GM23248 (cell line): Measurements from ENCODE around the gene CDKN2B. TPM values are rescaled to one million over a fixed set of nuclear protein-coding genes. Genes with fewer than 3 reads are reported as not detected.

Source experiments
- DNase-seq: peaks from one replicate; pipeline ENCODE4 v3.0.0-alpha.2; 2015
- H2AFZ ChIP-seq: fragments of 200-600 bp; sonication (generic); 2 replicates; pipeline ENCODE4 v1.6.1; 2016; ENCODE audit warnings: antibody characterized with exemption
- H3F3A ChIP-seq: fragments of 200-600 bp; sonication (generic); 2 replicates; pipeline ENCODE4 v1.6.1; 2016; ENCODE audit warnings: mild to moderate bottlenecking, antibody characterized with exemption, mixed run types; ENCODE audit not compliant: insufficient read depth
- H3K27ac ChIP-seq: fragments of 200-600 bp; sonication (generic); 2 replicates; pipeline ENCODE4 v1.5.1; 2016; ENCODE audit warnings: mild to moderate bottlenecking
- H3K27me3 ChIP-seq: fragments of 200-600 bp; sonication (generic); replicated peaks from 2 replicates; pipeline ENCODE4 v1.6.1; 2016; ENCODE audit warnings: mild to moderate bottlenecking; ENCODE audit not compliant: insufficient read depth
- H3K36me3 ChIP-seq: fragments of 200-600 bp; sonication (generic); 2 replicates; pipeline ENCODE4 v1.6.1; 2016; ENCODE audit warnings: low read depth, mild to moderate bottlenecking
- H3K4me1 ChIP-seq: fragments of 200-600 bp; sonication (generic); 2 replicates; pipeline ENCODE4 v1.6.1; 2016; ENCODE audit warnings: mild to moderate bottlenecking; ENCODE audit not compliant: insufficient read depth
- H3K4me2 ChIP-seq: fragments of 200-600 bp; sonication (generic); one replicate; pipeline ENCODE4 v1.6.1; 2016; ENCODE audit warnings: mild to moderate bottlenecking; ENCODE audit not compliant: unreplicated experiment
- H3K4me3 ChIP-seq: fragments of 200-600 bp; sonication (generic); 2 replicates; pipeline ENCODE4 v1.5.1; 2016; ENCODE audit warnings: mild to moderate bottlenecking
- H3K79me2 ChIP-seq: fragments of 200-600 bp; sonication (generic); 2 replicates; pipeline ENCODE4 v1.6.1; 2016; ENCODE audit warnings: mild to moderate bottlenecking; ENCODE audit not compliant: insufficient read depth
- H3K9ac ChIP-seq: fragments of 200-600 bp; sonication (generic); 2 replicates; pipeline ENCODE4 v1.6.1; 2016; ENCODE audit warnings: mild to moderate bottlenecking
- H3K9me2 ChIP-seq: fragments of 200-600 bp; sonication (generic); 2 replicates; pipeline ENCODE4 v1.6.1; 2016; ENCODE audit warnings: mixed run types, mild to moderate bottlenecking, moderate library complexity; ENCODE audit not compliant: insufficient read depth
- H3K9me3 ChIP-seq: fragments of 200-600 bp; sonication (generic); one replicate; pipeline ENCODE4 v1.6.1; 2017; ENCODE audit warnings: low read depth
- H4K20me1 ChIP-seq: fragments of 200-600 bp; sonication (generic); 2 replicates; pipeline ENCODE4 v1.6.0; 2016; ENCODE audit not compliant: insufficient read depth
- EZH2 ChIP-seq: fragments of 200-600 bp; sonication (generic); IDR thresholded peaks from 2 replicates; pipeline ENCODE4 v1.6.1; 2018; ENCODE audit warnings: antibody characterized with exemption, mild to moderate bottlenecking; ENCODE audit not compliant: insufficient read depth, poor library complexity, severe bottlenecking
- EZH2phosphoT487 ChIP-seq: fragments of 200-600 bp; sonication (generic); IDR thresholded peaks from 2 replicates; pipeline ENCODE4 v1.6.1; 2018; ENCODE audit warnings: antibody characterized with exemption, moderate library complexity, mild to moderate bottlenecking, low read depth; ENCODE audit not compliant: insufficient read depth
- WGBS, 2 experiments: methylation state at CpG; one replicate each; pipeline ENCODE4 v1.1.6; 2015 to 2017; ENCODE audit warnings: low lambda C conversion rate in 2 of 2, low coverage in 1 of 2; ENCODE audit errors: missing lambda C conversion rate in 2 of 2; 5-methylcytosine and 5-hydroxymethylcytosine counted together
- in situ Hi-C: fragments of 300-500 bp; cut with MboI; formaldehyde crosslinking; loops from 2 replicates; pipeline ENCODE4 v1.15.0; 2020
- polyA plus RNA-seq: library from polyadenylated mRNA; unstranded; fragments of >200 nt; fragmentation: Nextera tagmentation; extraction: Ambion mirVana; gene quantifications from 2 replicates; pipeline ENCODE4 v1.2.1, GENCODE V29; 2016
- total RNA-seq: library from RNA; depleted of rRNA; stranded (reverse); fragments of >200 nt; shearing (Covaris generic); gene quantifications from 2 replicates; pipeline ENCODE4 v1.2.3, GENCODE V29; 2014

Gene CDKN2B
- total and polyA plus RNA-seq, 2 experiments from 2014 or later = 6.7 to 10.6 TPM

- Histone ChIP-seq H3K9ac (no peak overlapping the region), H2AFZ (peak overlapping the region; percentile 84), H3K27me3 (no peaks in the 10 kb centered on the region), H3K9me3 (no peaks in the 10 kb centered on the region), H3K79me2 (peaks cover 38% of the 10 kb centered on the region), H3K4me2 (peak overlapping the region; percentile 75), H4K20me1 (no peaks in the 10 kb centered on the region), H3K9me2 (no peaks in the 10 kb centered on the region), H3K4me3 (peak overlapping the region; percentile 91), H3K27ac (no peak overlapping the region), H3K4me1 (peaks cover 28% of the 10 kb centered on the region), H3F3A (no peaks in the 10 kb centered on the region), H3K36me3 (no peaks in the 10 kb centered on the region)
- TF ChIP-seq EZH2 = no peak
- TF ChIP-seq EZH2phosphoT487 = no peak
- WGBS, 2 experiments = 83 to 84% methylated on average over 4 of the region's 4 CpGs
- no peak for DNase-seq
- in situ Hi-C loops = no loop called here
Measured at GRCh38 chr9:21993007-21993406, 16.1 kb downstream of the CDKN2B start.

- Histone ChIP-seq H4K20me1 (no peaks in the 10 kb centered on the region), H3K79me2 (peaks cover 35% of the 10 kb centered on the region), H3K4me1 (peaks cover 37% of the 10 kb centered on the region), H2AFZ (peak overlapping the region; percentile 24; the same call in 1 of the 2 replicates), H3K9me3 (no peaks in the 10 kb centered on the region), H3K9me2 (no peaks in the 10 kb centered on the region), H3K27me3 (no peaks in the 10 kb centered on the region), H3K4me2 (peak overlapping the region; percentile 55), H3F3A (no peaks in the 10 kb centered on the region), H3K9ac (no peak overlapping the region), H3K4me3 (no peak overlapping the region), H3K36me3 (no peaks in the 10 kb centered on the region), H3K27ac (no peak overlapping the region)
- no peak for DNase-seq
- TF ChIP-seq EZH2 = no peak
- TF ChIP-seq EZH2phosphoT487 = no peak
- 81 to 86% methylated on average over 5 of the region's 5 CpGs for WGBS, 2 experiments
- in situ Hi-C loops = no loop called here
Measured at GRCh38 chr9:21991072-21991959, 17.8 kb downstream of the CDKN2B start.

GRCh38 chr9:21989440-21990189, 19.5 kb downstream of the CDKN2B start:
- peak; percentile 36 for DNase-seq
- peaks cover 29% of the 10 kb centered on the region for H3K79me2 ChIP-seq
- peak overlapping the region; percentile 55 for H3K4me2 ChIP-seq
- in situ Hi-C loops = no loop called here
- no peak overlapping the region for H3K27ac ChIP-seq
- no peaks in the 10 kb centered on the region for H3K9me3 ChIP-seq
- peak overlapping the region; percentile 49; the same call in 1 of the 2 replicates for H3K4me3 ChIP-seq
- H3K4me1 ChIP-seq = peaks cover 37% of the 10 kb centered on the region
- TF ChIP-seq EZH2 (no peak), EZH2phosphoT487 (no peak)
- H3K9me2 ChIP-seq = no peaks in the 10 kb centered on the region
- H3F3A ChIP-seq = no peaks in the 10 kb centered on the region
- no peaks in the 10 kb centered on the region for H3K36me3 ChIP-seq
- H2AFZ ChIP-seq = peak overlapping the region; percentile 66
- 33 to 34% methylated on average over 35 of the region's 35 CpGs for WGBS, 2 experiments
- H4K20me1 ChIP-seq = no peaks in the 10 kb centered on the region
- no peak overlapping the region for H3K9ac ChIP-seq
- no peaks in the 10 kb centered on the region for H3K27me3 ChIP-seq
